ENCODE results near the gene TEKT5.

The TEKT5 gene

GRCh38 chr16:10578474-10579316, 116.0 kb downstream of the TEKT5 start:
- DNase-seq (ENCODE audit: low read depth), result no peak
